H1 (cell line): ENCODE data around the gene WDR74. TPM values are rescaled to one million over a fixed set of nuclear protein-coding genes. Genes with fewer than 3 reads are reported as not detected.

Experiments used
- CTCF ChIA-PET: fragments of 300-600 bp; sonication (Branson Sonifier 250); formaldehyde crosslinking; loops from one replicate; lab custom pipeline; 2021; ENCODE audit not compliant: partially characterized antibody; lab: Charles Lee
- POLR2A ChIA-PET: fragments of 300-600 bp; sonication (Branson Sonifier 250); formaldehyde crosslinking; loops from one replicate; lab custom pipeline; 2021; ENCODE audit warnings: inconsistent platforms; ENCODE audit not compliant: partially characterized antibody; lab: Charles Lee
- DNase-seq, 2 experiments: peaks; one replicate each; pipeline versions ENCODE4 v3.0.0 to v3.0.0-alpha.2; 2010 to 2022; ENCODE audit warnings: low spot score in 2 of 2, low read depth in 1 of 2, mixed read lengths in 1 of 2
- FAIRE-seq: peaks from 2 replicates; lab custom pipeline; 2011; peaks lifted over from hg19 to GRCh38; lab: Jason Lieb, UNC
- H2AFZ ChIP-seq: 2 replicates; pipeline ENCODE4 v1.8.1; 2012; ENCODE audit warnings: low read length, inconsistent platforms
- H2AK5ac ChIP-seq: 2 replicates; pipeline ENCODE4 v1.6.1; 2013; ENCODE audit warnings: low read depth, low read length
- H2BK120ac ChIP-seq: replicated peaks from 2 replicates; pipeline ENCODE3; 2013; ENCODE audit warnings: low read depth, low read length, inconsistent platforms
- H2BK12ac ChIP-seq: 2 replicates; pipeline ENCODE4 v1.6.1; 2013; ENCODE audit warnings: low read depth, low read length
- H2BK15ac ChIP-seq: 2 replicates; pipeline ENCODE4 v1.6.1; 2013; ENCODE audit warnings: low read length
- H2BK20ac ChIP-seq: 2 replicates; pipeline ENCODE4 v1.6.1; 2013; ENCODE audit warnings: low read length
- H2BK5ac ChIP-seq: 2 replicates; pipeline ENCODE4 v1.6.1; 2013; ENCODE audit warnings: low read depth, low read length
- H3K14ac ChIP-seq: 2 replicates; pipeline ENCODE4 v1.6.1; 2013; ENCODE audit warnings: inconsistent platforms; ENCODE audit not compliant: insufficient read length
- H3K18ac ChIP-seq: 2 replicates; pipeline ENCODE4 v1.6.1; 2013; ENCODE audit warnings: low read length; ENCODE audit errors: extremely low read depth
- H3K23ac ChIP-seq: 2 replicates; pipeline ENCODE4 v1.6.1; 2013; ENCODE audit warnings: inconsistent platforms; ENCODE audit not compliant: insufficient read length
- H3K23me2 ChIP-seq: 2 replicates; pipeline ENCODE4 v1.6.1; 2013; ENCODE audit warnings: low read depth, low read length
- H3K27ac ChIP-seq: 2 replicates; pipeline ENCODE4 v1.6.1; 2011; ENCODE audit warnings: low read depth, low read length, inconsistent platforms
- H3K27me3 ChIP-seq, 4 experiments: replicated peaks in 1 of 4; 1 replicate in 1 of 4; 2 replicates in 3 of 4; pipeline versions ENCODE4 v1.6.1 to v1.8.1; 2011 to 2013; ENCODE audit warnings: low read length in 3 of 4, mild to moderate bottlenecking in 3 of 4, inconsistent platforms in 2 of 4, mixed read lengths in 2 of 4, moderate library complexity in 1 of 4; ENCODE audit not compliant: control insufficient read depth in 3 of 4, insufficient read depth in 3 of 4; ENCODE audit errors: extremely low read depth in 1 of 4
- H3K36me3 ChIP-seq, 4 experiments: 2 replicates each; pipeline versions ENCODE4 v1.6.1 to v1.8.1; 2011 to 2013; ENCODE audit warnings: mild to moderate bottlenecking in 4 of 4, low read length in 3 of 4, moderate library complexity in 2 of 4, control low read depth in 1 of 4, inconsistent platforms in 1 of 4; ENCODE audit not compliant: insufficient read depth in 4 of 4, control insufficient read depth in 2 of 4
- H3K4ac ChIP-seq: replicated peaks from 2 replicates; pipeline ENCODE3; 2013; ENCODE audit warnings: low read length, low read depth, mixed read lengths, inconsistent platforms; ENCODE audit not compliant: insufficient read length
- H3K4me1 ChIP-seq, 4 experiments: replicated peaks in 1 of 4; 1 replicate in 1 of 4; 2 replicates in 3 of 4; pipeline versions ENCODE4 v1.6.1 to v1.8.1; 2011 to 2013; ENCODE audit warnings: low read length in 3 of 4, inconsistent platforms in 2 of 4, mixed read lengths in 1 of 4; ENCODE audit not compliant: insufficient read depth in 4 of 4, control insufficient read depth in 3 of 4
- H3K4me2 ChIP-seq, 2 experiments: 2 replicates each; pipeline versions ENCODE4 v1.6.1 to v1.8.1; 2011 to 2013; ENCODE audit warnings: low read depth in 2 of 2, low read length in 2 of 2, control low read depth in 1 of 2, inconsistent platforms in 1 of 2, mild to moderate bottlenecking in 1 of 2; ENCODE audit not compliant: insufficient read depth in 1 of 2
- H3K4me3 ChIP-seq, 4 experiments: fragments of 200-600, 300-600 bp in 1 of 4; sonication (generic), shearing (Covaris generic), sonication (Bioruptor Twin) in 1 of 4; 2 replicates each; pipeline versions ENCODE4 v1.5.1 to v1.8.1; 2011 to 2016; ENCODE audit warnings: low read length in 4 of 4, low read depth in 3 of 4, control low read depth in 2 of 4, inconsistent platforms in 2 of 4, mild to moderate bottlenecking in 2 of 4, mixed read lengths in 1 of 4, moderate library complexity in 1 of 4; ENCODE audit not compliant: insufficient read depth in 2 of 4; ENCODE audit errors: extremely low read depth in 1 of 4
- H3K56ac ChIP-seq: replicated peaks from 2 replicates; pipeline ENCODE3; 2013; ENCODE audit warnings: low read depth, mild to moderate bottlenecking, mixed read lengths, low read length, inconsistent platforms; ENCODE audit not compliant: insufficient read length
- H3K79me1 ChIP-seq: 2 replicates; pipeline ENCODE4 v1.6.1; 2013; ENCODE audit warnings: low read depth, low read length, control low read depth
- H3K79me2 ChIP-seq, 2 experiments: 2 replicates each; pipeline versions ENCODE4 v1.6.1 to v1.8.1; 2012 to 2013; ENCODE audit warnings: low read length in 2 of 2, mild to moderate bottlenecking in 2 of 2, inconsistent platforms in 1 of 2; ENCODE audit not compliant: insufficient read depth in 2 of 2, control insufficient read depth in 1 of 2
- H3K9ac ChIP-seq, 4 experiments: replicated peaks in 1 of 4; 1 replicate in 1 of 4; 2 replicates in 3 of 4; pipeline versions ENCODE4 v1.6.1 to v1.8.1; 2011 to 2013; ENCODE audit warnings: low read depth in 3 of 4, low read length in 3 of 4, control low read depth in 2 of 4, mild to moderate bottlenecking in 2 of 4, moderate library complexity in 2 of 4, inconsistent platforms in 1 of 4; ENCODE audit errors: extremely low read depth in 1 of 4
- H3K9me3 ChIP-seq, 2 experiments: 2 replicates each; pipeline versions ENCODE4 v1.6.1 to v1.8.1; 2012 to 2013; ENCODE audit warnings: mild to moderate bottlenecking in 2 of 2, moderate library complexity in 2 of 2, control low read depth in 1 of 2, inconsistent platforms in 1 of 2, low read depth in 1 of 2, low read length in 1 of 2, mixed read lengths in 1 of 2; ENCODE audit not compliant: insufficient read depth in 2 of 2
- H4K20me1 ChIP-seq, 2 experiments: replicated peaks in 1 of 2; 2 replicates each; pipeline versions ENCODE3 to v1.8.1; 2011 to 2013; ENCODE audit warnings: inconsistent platforms in 2 of 2, low read length in 2 of 2, mild to moderate bottlenecking in 1 of 2; ENCODE audit not compliant: insufficient read depth in 2 of 2, control insufficient read depth in 1 of 2
- H4K5ac ChIP-seq: 2 replicates; pipeline ENCODE4 v1.6.1; 2013; ENCODE audit warnings: low read length, low read depth, mixed read lengths, inconsistent platforms; ENCODE audit not compliant: insufficient read length
- H4K8ac ChIP-seq: 2 replicates; pipeline ENCODE4 v1.8.0; 2013; ENCODE audit warnings: mild to moderate bottlenecking, moderate library complexity, low read length, inconsistent platforms; ENCODE audit not compliant: insufficient read depth; ENCODE audit errors: extremely low read depth
- H4K91ac ChIP-seq: replicated peaks from 2 replicates; pipeline ENCODE3; 2013; ENCODE audit warnings: low read length, mixed read lengths, inconsistent platforms; ENCODE audit not compliant: insufficient read length
- BCL11A ChIP-seq, 2 experiments: IDR thresholded peaks; one replicate each; pipeline ENCODE4 v1.6.1; 2011; ENCODE audit warnings: low read depth in 2 of 2, low read length in 2 of 2, mild to moderate bottlenecking in 2 of 2
- EGR1 ChIP-seq: IDR thresholded peaks from 2 replicates; pipeline ENCODE4 v1.6.1; 2011; ENCODE audit warnings: low read depth, low read length, borderline replicate concordance
- HDAC2 ChIP-seq, 2 experiments: fragments of 300-600 bp in 1 of 2; sonication (generic) in 1 of 2; IDR thresholded peaks; 2 replicates each; pipeline ENCODE4 v1.6.1; 2011 to 2012; ENCODE audit warnings: low read depth in 2 of 2, low read length in 2 of 2, mild to moderate bottlenecking in 2 of 2, moderate library complexity in 2 of 2, borderline replicate concordance in 1 of 2, inconsistent platforms in 1 of 2
- RAD21 ChIP-seq, 2 experiments: IDR thresholded peaks in 1 of 2; conservative IDR thresholded peaks in 1 of 2; 2 replicates each; pipeline ENCODE4 v1.6.1; 2011; ENCODE audit warnings: low read depth in 2 of 2, low read length in 2 of 2, improper control_type of control experiment in 1 of 2, inconsistent platforms in 1 of 2, mild to moderate bottlenecking in 1 of 2, moderate library complexity in 1 of 2
- RBBP5 ChIP-seq: IDR thresholded peaks from 2 replicates; pipeline ENCODE4 v1.7.1; 2012; ENCODE audit warnings: low read depth, mild to moderate bottlenecking, inconsistent platforms, low read length, moderate library complexity, borderline replicate concordance
- RFX5 ChIP-seq: IDR thresholded peaks from 2 replicates; pipeline ENCODE4 v1.6.1; 2011; ENCODE audit warnings: low read depth, low read length, improper control_type of control experiment, borderline replicate concordance
- RNF2 ChIP-seq: fragments of 200-900, 300-1000 bp; sonication (generic); IDR thresholded peaks from 2 replicates; pipeline ENCODE4 v1.7.1; 2016; ENCODE audit warnings: borderline replicate concordance, low read depth, mild to moderate bottlenecking, antibody characterized with exemption, low read length; ENCODE audit not compliant: poor library complexity, severe bottlenecking; ENCODE audit errors: missing control alignments
- SAP30 ChIP-seq: fragments of 300-600 bp; sonication (generic); IDR thresholded peaks from 2 replicates; pipeline ENCODE4 v1.7.1; 2012; ENCODE audit warnings: low read length, moderate library complexity, mild to moderate bottlenecking, inconsistent platforms; ENCODE audit not compliant: insufficient read depth, insufficient replicate concordance
- SP1 ChIP-seq: IDR thresholded peaks from 2 replicates; pipeline ENCODE4 v1.6.1; 2011; ENCODE audit warnings: low read depth, low read length
- TEAD4 ChIP-seq: IDR thresholded peaks from 2 replicates; pipeline ENCODE4 v1.6.1; 2012; ENCODE audit warnings: low read depth, low read length, inconsistent platforms, mixed read lengths
- WGBS, 2 experiments: shearing (Covaris generic) in 1 of 2; methylation state at CpG; one replicate each; pipeline versions ENCODE4 v1.1.6 to v1.1.7; 2013 to 2015; ENCODE audit warnings: low lambda C conversion rate in 2 of 2, mixed read lengths in 2 of 2, inconsistent platforms in 1 of 2, low coverage in 1 of 2, missing lambda C conversion rate in 1 of 2; ENCODE audit not compliant: insufficient replicate concordance in 2 of 2, insufficient coverage in 1 of 2, insufficient read length in 1 of 2; ENCODE audit errors: extremely low coverage in 1 of 2, missing lambda C conversion rate in 1 of 2; 5-methylcytosine and 5-hydroxymethylcytosine counted together
- polyA plus RNA-seq, 7 experiments: library from polyadenylated mRNA; depleted of rRNA in 3 of 7; stranded (reverse) in 5 of 7; unstranded in 2 of 7; fragments of >200 nt in 5 of 7; fragments of 200-250 nt in 2 of 7; gene quantifications; 1 replicate in 5 of 7; 2 replicates in 1 of 7; 4 replicates in 1 of 7; pipeline versions ENCODE4 v1.2.1 to v1.2.3, GENCODE V29; 2011 to 2013; ENCODE audit warnings: missing spikeins in 2 of 7, mixed read lengths in 2 of 7
- total RNA-seq: library from RNA; stranded (reverse); fragmentation: NEBNext Ultra II Directional; extraction: Animal tissue kit (Norgen Biotek cat#: 25700); gene quantifications from 2 replicates; pipeline ENCODE4 v1.2.1, GENCODE V29; 2021
- TF ChIP-seq, protein P1 (sequence below): IDR thresholded peaks from 2 replicates; pipeline ENCODE4 v1.6.1; 2011; ENCODE audit warnings: low read length, improper control_type of control experiment

Gene WDR74
- total and polyA plus RNA-seq, 2 of the 8 experiments (the other 6 are each of a cell fraction or from before 2014, with no cell fraction given) = 93.6 to 97.0 TPM

DNA sequence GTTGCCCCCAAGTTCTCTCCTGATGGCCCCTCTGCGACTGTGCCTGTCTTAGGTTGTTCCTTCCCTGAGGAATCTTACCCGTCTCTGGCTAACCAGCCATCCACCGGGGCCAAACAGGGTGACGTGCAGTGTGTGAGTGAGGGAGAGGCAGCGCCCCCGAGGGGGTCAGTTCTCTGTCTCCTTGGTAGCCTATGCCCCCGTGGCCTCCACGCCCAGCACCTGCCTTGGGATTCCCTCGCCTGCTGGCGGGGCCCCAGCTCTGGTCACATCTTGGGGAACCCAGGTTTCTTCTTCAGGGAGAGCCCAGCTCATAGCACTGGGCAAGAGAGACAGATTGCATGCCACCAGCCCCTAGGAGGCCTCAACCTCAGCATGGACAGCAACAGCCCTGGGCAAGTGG lies 39.9 kb downstream of the WDR74 start:
- no peak overlapping the region for H2BK120ac ChIP-seq
- no peak overlapping the region for H3K9ac ChIP-seq
- POLR2A ChIA-PET = interaction anchor here (0.7 to 10.0 kb wide), 9 partner anchors 9 to 56 kb away, joined by 3 to 251 read pairs (median 5); partner anchors contain the start of genes STX5, TAF6L, TEX54 and TMEM179B
- peaks cover 2 to 13% of the 10 kb centered on the region in 2 experiments; a peak in 3 of 4 replicates for H3K79me2 ChIP-seq
- DNase-seq (no peak), FAIRE-seq (no peak)
- no peaks in the 10 kb centered on the region for H3K9me3 ChIP-seq
- no peak overlapping the region for H4K8ac ChIP-seq
- peaks cover 2 to 3% of the 10 kb centered on the region in 2 experiments for H4K20me1 ChIP-seq
- no peak overlapping the region for H2BK12ac ChIP-seq
- H4K5ac ChIP-seq = no peak overlapping the region
- no peak overlapping the region for H3K18ac ChIP-seq
- H3K27ac ChIP-seq = no peak overlapping the region
- peaks cover under 1% of the 10 kb centered on the region; the same call in 1 of the 2 replicates for H3K23me2 ChIP-seq
- CTCF ChIA-PET = interaction anchor here (3.8 kb wide), 1 partner anchor 10 kb away, joined by 15 read pairs; no protein-coding TSS in a partner anchor
- no peak overlapping the region for H3K4me2 ChIP-seq
- no peak overlapping the region for H2BK5ac ChIP-seq
- no peak overlapping the region for H3K56ac ChIP-seq
- no peak overlapping the region for H3K4ac ChIP-seq
- H3K23ac ChIP-seq = no peak overlapping the region
- 0 out of 7 replicates have a peak, but pooled peaks cover 0 to 2% (median 0%) of the 10 kb centered on the region in 4 experiments for H3K4me1 ChIP-seq
- peaks cover 4% of the 10 kb centered on the region; the same call in 1 of the 2 replicates for H3K79me1 ChIP-seq
- H3K4me3 ChIP-seq = no peak overlapping the region
- WGBS, 2 experiments = 96% methylated on average over 9 of the region's 10 CpGs; no CpG with 5 or more reads in 1 of the 2 experiments
- H3K36me3 ChIP-seq = peaks cover 36 to 73% (median 57%) of the 10 kb centered on the region in 4 experiments
- H2BK20ac ChIP-seq = no peak overlapping the region
- no peak overlapping the region for H2AFZ ChIP-seq
- H3K27me3 ChIP-seq = no peaks in the 10 kb centered on the region
- no peak overlapping the region for H2AK5ac ChIP-seq
- no peak overlapping the region for H2BK15ac ChIP-seq
- no peak overlapping the region for H4K91ac ChIP-seq
- H3K14ac ChIP-seq = no peak overlapping the region
- no peak for TF ChIP-seq RAD21 (IDR thresholded peaks at IDR 0.05 in 1 of 2, conservative IDR thresholded peaks at IDR 0.05 in 1 of 2; ENCODE audit: low read depth in 2 of 2, low read length in 2 of 2)
- TF ChIP-seq RFX5 = no peak
- TF ChIP-seq EGR1 = no peak
- no peak for TF ChIP-seq RBBP5
- TF ChIP-seq, protein P1, sequence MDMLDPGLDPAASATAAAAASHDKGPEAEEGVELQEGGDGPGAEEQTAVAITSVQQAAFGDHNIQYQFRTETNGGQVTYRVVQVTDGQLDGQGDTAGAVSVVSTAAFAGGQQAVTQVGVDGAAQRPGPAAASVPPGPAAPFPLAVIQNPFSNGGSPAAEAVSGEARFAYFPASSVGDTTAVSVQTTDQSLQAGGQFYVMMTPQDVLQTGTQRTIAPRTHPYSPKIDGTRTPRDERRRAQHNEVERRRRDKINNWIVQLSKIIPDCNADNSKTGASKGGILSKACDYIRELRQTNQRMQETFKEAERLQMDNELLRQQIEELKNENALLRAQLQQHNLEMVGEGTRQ = no peak
- TF ChIP-seq SAP30 = no peak
- no peak for TF ChIP-seq SP1
- TF ChIP-seq RNF2 = no peak
- no peak for TF ChIP-seq TEAD4
- TF ChIP-seq HDAC2 (IDR thresholded peaks at IDR 0.05; ENCODE audit: borderline replicate concordance in 1 of 2, low read depth in 2 of 2, low read length in 2 of 2) = no peak
- no peak for TF ChIP-seq BCL11A (IDR thresholded peaks at IDR 0.05; ENCODE audit: low read depth in 2 of 2, low read length in 2 of 2)
